Adrenal gland (tissue), 12 donors: ENCODE measurements around the gene CENPU. TPM values are rescaled to one million over a fixed set of nuclear protein-coding genes. Genes with fewer than 3 reads are reported as not detected.
A peak's percentile ranks its signal among the peaks of the same experiment; 100 is the strongest.
"Not testable (repeated sequence)": the region's sequence is repeated elsewhere in the genome, so short reads cannot be mapped to it uniquely, and the experiment has no call there.

Source experiments
- DNase-seq, 7 donors: peaks; one replicate each; pipeline ENCODE4 v3.0.0-alpha.2; 2019 to 2020
- H3K27ac ChIP-seq, 5 donors: fragments of 200-600 bp; sonication (generic) in 4 of 5; 1 replicate in 3 of 5; 2 replicates in 2 of 5; pipeline versions ENCODE4 v1.5.1 to v1.8.0; 2016 to 2020; ENCODE audit warnings: mild to moderate bottlenecking in 1 of 5
- H3K27me3 ChIP-seq: fragments of 200-600 bp; 2 replicates; pipeline ENCODE4 v1.8.0; 2021
- H3K36me3 ChIP-seq, 2 donors: fragments of 200-600 bp; replicated peaks in 1 of 2; 1 replicate in 1 of 2; 2 replicates in 1 of 2; pipeline versions ENCODE4 v1.5.1 to v1.8.0; 2018 to 2022
- H3K4me1 ChIP-seq, 2 donors: fragments of 200-600 bp; replicated peaks in 1 of 2; 1 replicate in 1 of 2; 2 replicates in 1 of 2; pipeline versions ENCODE4 v1.5.1 to v1.8.0; 2018 to 2021
- H3K4me3 ChIP-seq, 4 donors: fragments of 200-600 bp; sonication (generic) in 3 of 4; one replicate each; pipeline ENCODE4 v1.5.1; 2016 to 2018
- H3K9me3 ChIP-seq, 3 donors: fragments of 200-600 bp; sonication (generic) in 1 of 3; replicated peaks in 1 of 3; 1 replicate in 2 of 3; 2 replicates in 1 of 3; pipeline versions ENCODE4 v1.5.1 to v1.8.0; 2016 to 2021
- CTCF ChIP-seq, 6 experiments: fragments of 450-650 bp in 4 of 6; fragments of 200-600 bp in 2 of 6; sonication (generic) in 1 of 6; IDR thresholded peaks; 1 replicate in 5 of 6; 2 replicates in 1 of 6; pipeline versions ENCODE4 v1.5.1 to v1.8.0; 2016 to 2021; ENCODE audit warnings: antibody characterized with exemption in 6 of 6, mild to moderate bottlenecking in 2 of 6, moderate library complexity in 1 of 6
- POLR2A ChIP-seq, 2 donors: fragments of 450-650 bp; IDR thresholded peaks; one replicate each; pipeline ENCODE4 v1.6.1; 2017; ENCODE audit warnings: antibody characterized with exemption in 2 of 2, mild to moderate bottlenecking in 2 of 2, moderate library complexity in 1 of 2
- WGBS, 4 donors: extraction: QIAGEN DNeasy Blood & Tissue Kit in 2 of 4; methylation state at CpG; one replicate each; pipeline versions ENCODE4 v1.1.5 to v1.1.7; 2013 to 2017; 5-methylcytosine and 5-hydroxymethylcytosine counted together
- intact Hi-C, 2 donors: fragments of 100-400 bp; cut with DNase I; formaldehyde crosslinking; loops; one replicate each; pipeline versions ENCODE4 v1.14.1 to v1.15.0; 2022 to 2023
- polyA plus RNA-seq, 3 donors: library from polyadenylated mRNA; stranded (reverse); fragments of 200-250 nt in 2 of 3; fragments of 350-450 nt in 1 of 3; fragmentation: Illumina TruSeq in 1 of 3; extraction: RNeasy Lipid Tissue Mini Kit (QIAGEN cat#74804) in 1 of 3; gene quantifications; one replicate each; pipeline ENCODE4 v1.2.3, GENCODE V29; 2013 to 2014
- total RNA-seq, 9 donors: library from RNA; depleted of rRNA in 4 of 9; stranded (reverse); fragments of >200 nt in 4 of 9; fragments of 120-200 nt in 1 of 9; fragmentation: NEBNext Ultra II Directional in 1 of 9; extraction: Animal tissue kit (Norgen Biotek cat#: 25700) in 1 of 9; gene quantifications; one replicate each; pipeline versions ENCODE4 v1.1.0 to v1.2.4, GENCODE V29; 2013 to 2023
- donor health status: healthy with polysubstance abuse.
- donor health status: Bipolar disorder and iron deficiency.
- donor health status: DM: yes; HTN: yes; CAD: no.
- donor health status: DM: no; HTN: no; CAD: no.
- donor health status: DM: no; HTN: no; CAD: no.
- donor health status: DM: yes; HTN: yes; CAD: no.

The CENPU gene
- total and polyA plus RNA-seq, 12 donors, result 0.97 to 15.6 (median 2.9) TPM

GRCh38 chr4:184740980-184741391 lies 7.1 kb upstream of the CENPU start:
- Histone ChIP-seq H3K27ac (no peak overlapping the region), H3K36me3 (no peaks in the 10 kb centered on the region), H3K4me1 (peaks cover 0 to 4% of the 10 kb centered on the region in 2 donors), H3K4me3 (no peak overlapping the region), H3K27me3 (no peaks in the 10 kb centered on the region), H3K9me3 (no peaks in the 10 kb centered on the region)
- DNase-seq, result no peak
- WGBS, 4 donors, result 95 to 100% (median 97%) methylated on average over 1 to 20 of the region's 20 CpGs
- intact Hi-C loops, result loop anchor here in 1 of 2 donors (10.0 kb wide), 1 partner anchor 244 kb away; no protein-coding TSS in a partner anchor
- TF ChIP-seq POLR2A (IDR thresholded peaks at IDR 0.05) (no peak), CTCF (IDR thresholded peaks at IDR 0.05) (no peak)

GRCh38 chr4:184739575-184739974 lies 5.7 kb upstream of the CENPU start:
- H3K27ac ChIP-seq, H3K9me3 ChIP-seq, H3K4me3 ChIP-seq, H3K27me3 ChIP-seq, DNase-seq, H3K4me1 ChIP-seq, intact Hi-C loops, H3K36me3 ChIP-seq: not testable (repeated sequence)
- 60 to 71% (median 66%) methylated on average over 1 of the region's 1 CpG for WGBS, 4 donors

GRCh38 chr4:184734758-184735157 lies 862 bp upstream of the CENPU start:
- Histone ChIP-seq H3K4me3 (peak overlapping the region in 2 of 4 donors; percentile 58 to 61), H3K4me1 (peaks cover 3 to 12% of the 10 kb centered on the region in 2 donors), H3K27ac (no peak overlapping the region), H3K36me3 (no peaks in the 10 kb centered on the region), H3K9me3 (no peaks in the 10 kb centered on the region), H3K27me3 (no peaks in the 10 kb centered on the region)
- WGBS, 4 donors, result 52 to 64% (median 60%) methylated on average over 6 of the region's 6 CpGs
- intact Hi-C loops, result loop anchor here in 1 of 2 donors (5.0 kb wide), 1 partner anchor 87 kb away; the partner anchor contains the start of genes CASP3 and PRIMPOL
- DNase-seq, result no peak
- TF ChIP-seq CTCF (IDR thresholded peaks at IDR 0.05) (no peak), POLR2A (IDR thresholded peaks at IDR 0.05) (no peak)

- Histone ChIP-seq H3K4me1 (peaks cover 3 to 12% of the 10 kb centered on the region in 2 donors), H3K4me3 (no peak overlapping the region), H3K27ac (no peak overlapping the region), H3K27me3 (no peaks in the 10 kb centered on the region), H3K9me3 (no peaks in the 10 kb centered on the region), H3K36me3 (no peaks in the 10 kb centered on the region)
- no peak for DNase-seq
- intact Hi-C loops, result loop anchor here in 1 of 2 donors (5.0 kb wide), 1 partner anchor 85 kb away; the partner anchor contains the start of genes CASP3 and PRIMPOL
- 65 to 70% (median 68%) methylated on average over 4 of the region's 4 CpGs for WGBS, 4 donors
- no peak for TF ChIP-seq POLR2A (IDR thresholded peaks at IDR 0.05)
- TF ChIP-seq CTCF (IDR thresholded peaks at IDR 0.05), result no peak
Measured at GRCh38 chr4:184732126-184732525, 1.8 kb downstream of the CENPU start.

- WGBS, 4 donors, result 82 to 88% (median 85%) methylated on average over 6 of the region's 6 CpGs
- Histone ChIP-seq H3K9me3 (no peaks in the 10 kb centered on the region), H3K36me3 (no peaks in the 10 kb centered on the region), H3K4me3 (no peak overlapping the region), H3K4me1 (peaks cover 3 to 12% of the 10 kb centered on the region in 2 donors), H3K27me3 (no peaks in the 10 kb centered on the region), H3K27ac (no peak overlapping the region)
- no peak for DNase-seq
- intact Hi-C loops, result loop anchor here in 1 of 2 donors (5.0 kb wide), 1 partner anchor 84 kb away; the partner anchor contains the start of genes CASP3 and PRIMPOL
- no peak for TF ChIP-seq POLR2A (IDR thresholded peaks at IDR 0.05)
- TF ChIP-seq CTCF (IDR thresholded peaks at IDR 0.05), result no peak
Measured at GRCh38 chr4:184731056-184731455, 2.8 kb downstream of the CENPU start.
